HG02981 (cell line): ENCODE measurements around the gene TREX2.

Source experiments
- ATAC-seq: cut with Tn5 transposase; IDR thresholded peaks from one replicate; pipeline ENCODE4 v1.9.1; 2021; ENCODE audit warnings: mild to moderate bottlenecking, moderate library complexity; ENCODE audit not compliant: unreplicated experiment

Gene TREX2

GRCh38 chrX:153445856-153446635 lies at the start of gene TREX2:
Gene TREX2, minus strand, starts transcription at chrX:153446056. Its CDS starts 626 bp downstream, at chrX:153445430.
- no peak for ATAC-seq

GRCh38 chrX:153495362-153495751 lies 49.5 kb upstream of the TREX2 start:
- no peak for ATAC-seq

GRCh38 chrX:153494541-153495361 lies 48.9 kb upstream of the TREX2 start, which contains the start of gene BGN:
Gene BGN, plus strand, starts transcription at chrX:153494980. Its CDS starts 9,652 bp downstream, at chrX:153504632.
- no peak for ATAC-seq

GRCh38 chrX:153494061-153494460 lies 48.2 kb upstream of the TREX2 start:
- ATAC-seq = no peak

- ATAC-seq = no peak
Measured at GRCh38 chrX:153493085-153493484, 47.2 kb upstream of the TREX2 start.

- no peak for ATAC-seq
Measured at GRCh38 chrX:153492543-153492942, 46.7 kb upstream of the TREX2 start.

GRCh38 chrX:153491918-153492317 lies 46.1 kb upstream of the TREX2 start:
- no peak for ATAC-seq

- ATAC-seq = no peak
Measured at GRCh38 chrX:153491351-153491914, 45.6 kb upstream of the TREX2 start.

- ATAC-seq = no peak
Measured at GRCh38 chrX:153490217-153490930, 44.5 kb upstream of the TREX2 start.

GRCh38 chrX:153488231-153488914 lies 42.5 kb upstream of the TREX2 start:
- ATAC-seq = no peak

- no peak for ATAC-seq
Measured at GRCh38 chrX:153487590-153488071, 41.8 kb upstream of the TREX2 start.

- ATAC-seq = no peak
Measured at GRCh38 chrX:153486171-153486570, 40.3 kb upstream of the TREX2 start.

- ATAC-seq = no peak
Measured at GRCh38 chrX:153485396-153486080, 39.7 kb upstream of the TREX2 start.

- no peak for ATAC-seq
Measured at GRCh38 chrX:153482376-153483015, 36.6 kb upstream of the TREX2 start.

- ATAC-seq = no peak
Measured at GRCh38 chrX:153481043-153481442, 35.2 kb upstream of the TREX2 start.

GRCh38 chrX:153478746-153479145 lies 32.9 kb upstream of the TREX2 start:
- ATAC-seq = no peak

GRCh38 chrX:153477901-153478300 lies 32.0 kb upstream of the TREX2 start:
- no peak for ATAC-seq

GRCh38 chrX:153477364-153477857 lies 31.6 kb upstream of the TREX2 start:
- ATAC-seq = no peak
